Endothelial cell of umbilical vein (primary cell): ENCODE measurements around the gene TGFBR3. TPM values are rescaled to one million over a fixed set of nuclear protein-coding genes. Genes with fewer than 3 reads are reported as not detected.

ENCODE experiments used
- BruUV-seq: library from RNA; stranded (reverse); fragments of 400-500 nt; replicated peaks from 2 replicates; lab custom pipeline; 2021; lab: Mats Ljungman, UMichigan
- CTCF ChIA-PET: fragments of 300-600, 350-600 bp; sonication (Branson Sonifier 250); formaldehyde crosslinking; loops from one replicate; lab custom pipeline; 2021; ENCODE audit warnings: antibody characterized with exemption, inconsistent platforms; lab: Charles Lee
- POLR2A ChIA-PET: fragments of 300-600, 350-600 bp; sonication (Branson Sonifier 250); formaldehyde crosslinking; loops from one replicate; lab custom pipeline; 2021; ENCODE audit warnings: antibody characterized with exemption, inconsistent platforms; lab: Charles Lee
- DNase-seq: peaks from one replicate; pipeline ENCODE4 v3.0.0-alpha.2; 2011; ENCODE audit warnings: low read depth, low spot score
- FAIRE-seq: peaks from 2 replicates; lab custom pipeline; 2011; peaks lifted over from hg19 to GRCh38; lab: Jason Lieb, UNC
- H2AFZ ChIP-seq: 2 replicates; pipeline ENCODE4 v1.6.0; 2012; ENCODE audit warnings: low read depth, low read length, control low read depth, inconsistent platforms
- H3K27ac ChIP-seq: 2 replicates; pipeline ENCODE4 v1.5.1; 2011; ENCODE audit warnings: low read depth, mild to moderate bottlenecking, control low read depth, low read length, moderate library complexity; ENCODE audit not compliant: insufficient read depth
- H3K27me3 ChIP-seq, 2 experiments: 2 replicates each; pipeline versions ENCODE4 v1.6.0 to v1.6.1; 2011; ENCODE audit warnings: low read length in 2 of 2, mixed read lengths in 1 of 2; ENCODE audit not compliant: control insufficient read depth in 2 of 2, insufficient read depth in 2 of 2
- H3K36me3 ChIP-seq, 2 experiments: 2 replicates in 1 of 2; 3 replicates in 1 of 2; pipeline ENCODE4 v1.5.1; 2011; ENCODE audit warnings: low read length in 2 of 2, mild to moderate bottlenecking in 1 of 2, moderate library complexity in 1 of 2; ENCODE audit not compliant: control insufficient read depth in 2 of 2, insufficient read depth in 2 of 2; ENCODE audit errors: extremely low read depth in 1 of 2
- H3K4me1 ChIP-seq: 3 replicates; pipeline ENCODE4 v1.5.1; 2011; ENCODE audit warnings: mild to moderate bottlenecking, low read length; ENCODE audit not compliant: control insufficient read depth, insufficient read depth; ENCODE audit errors: extremely low read depth
- H3K4me2 ChIP-seq: 2 replicates; pipeline ENCODE4 v1.6.1; 2011; ENCODE audit warnings: low read length, control low read depth, mixed read lengths; ENCODE audit not compliant: insufficient read depth
- H3K4me3 ChIP-seq, 3 experiments: fragments of 200-600 bp in 1 of 3; sonication (generic), shearing (Covaris generic) in 1 of 3; replicated peaks in 1 of 3; 2 replicates each; pipeline ENCODE4 v1.5.1; 2011 to 2016; ENCODE audit warnings: control low read depth in 3 of 3, low read length in 3 of 3, mild to moderate bottlenecking in 2 of 3, inconsistent platforms in 1 of 3, low read depth in 1 of 3, moderate library complexity in 1 of 3; ENCODE audit not compliant: insufficient read depth in 1 of 3
- H3K79me2 ChIP-seq: 2 replicates; pipeline ENCODE4 v1.6.0; 2012; ENCODE audit warnings: low read length, inconsistent platforms; ENCODE audit not compliant: control insufficient read depth, insufficient read depth
- H3K9ac ChIP-seq: replicated peaks from 2 replicates; pipeline ENCODE3; 2011; ENCODE audit warnings: low read length, control low read depth; ENCODE audit not compliant: insufficient read depth; ENCODE audit errors: extremely low read depth
- H3K9me1 ChIP-seq: replicated peaks from 3 replicates; pipeline ENCODE4 v1.6.0; 2011; ENCODE audit warnings: mild to moderate bottlenecking, low read length; ENCODE audit not compliant: control insufficient read depth, insufficient read depth; ENCODE audit errors: extremely low read depth
- H3K9me3 ChIP-seq: replicated peaks from 2 replicates; pipeline ENCODE4 v1.5.1; 2012; ENCODE audit warnings: low read length, inconsistent platforms; ENCODE audit not compliant: control insufficient read depth, insufficient read depth
- H4K20me1 ChIP-seq: replicated peaks from 2 replicates; pipeline ENCODE3; 2011; ENCODE audit warnings: mild to moderate bottlenecking, low read length; ENCODE audit not compliant: control insufficient read depth, insufficient read depth; ENCODE audit errors: extremely low read depth
- CTCF ChIP-seq, 2 donors: IDR thresholded peaks; 1 replicate in 1 of 2; 2 replicates in 1 of 2; pipeline ENCODE4 v1.5.1; 2011; ENCODE audit warnings: low read length in 2 of 2, mild to moderate bottlenecking in 2 of 2, moderate library complexity in 2 of 2, control low read depth in 1 of 2, inconsistent platforms in 1 of 2, low read depth in 1 of 2; ENCODE audit not compliant: insufficient read depth in 1 of 2; ENCODE audit errors: extremely low read depth in 1 of 2
- EZH2 ChIP-seq: IDR thresholded peaks from 2 replicates; pipeline ENCODE4 v1.6.1; 2012; ENCODE audit warnings: borderline replicate concordance, low read depth, mild to moderate bottlenecking, moderate library complexity, low read length, inconsistent platforms; ENCODE audit not compliant: severe bottlenecking
- FOS ChIP-seq: IDR thresholded peaks from 2 replicates; pipeline ENCODE4 v1.6.1; 2011; ENCODE audit warnings: mild to moderate bottlenecking, low read length, moderate library complexity, borderline replicate concordance; ENCODE audit not compliant: insufficient read depth
- GATA2 ChIP-seq: IDR thresholded peaks from 2 replicates; pipeline ENCODE4 v1.7.0; 2011; ENCODE audit warnings: low read depth, mild to moderate bottlenecking, moderate library complexity, mixed read lengths, low read length; ENCODE audit not compliant: insufficient read length, insufficient read depth
- JUN ChIP-seq: IDR thresholded peaks from 2 replicates; pipeline ENCODE4 v1.6.1; 2011; ENCODE audit warnings: borderline replicate concordance, low read depth; ENCODE audit not compliant: insufficient read length, insufficient read depth
- MAX ChIP-seq: IDR thresholded peaks from 2 replicates; pipeline ENCODE4 v1.6.1; 2011; ENCODE audit not compliant: insufficient read depth, insufficient read length
- MYC ChIP-seq: IDR thresholded peaks from one replicate; pipeline ENCODE4 v1.6.1; 2011; ENCODE audit warnings: mild to moderate bottlenecking, low read depth, low read length
- POLR2A ChIP-seq: IDR thresholded peaks from 2 replicates; pipeline ENCODE4 v1.6.1; 2012; ENCODE audit warnings: low read depth, mild to moderate bottlenecking, control low read depth, low read length
- POLR2AphosphoS5 ChIP-seq: IDR thresholded peaks from 2 replicates; pipeline ENCODE4 v1.6.1; 2012; ENCODE audit warnings: low read depth, mild to moderate bottlenecking, control low read depth, low read length, moderate library complexity; ENCODE audit not compliant: insufficient read depth
- dilution Hi-C: fragments of 300-500 bp; cut with MboI; formaldehyde crosslinking; loops from one replicate; pipeline ENCODE4 v1.15.0; 2019; ENCODE audit warnings: low sequenced_read_pairs; ENCODE audit not compliant: extremely low pct_ligation_motif_present
- intact Hi-C: fragments of 100-400 bp; cut with micrococcal nuclease; formaldehyde crosslinking; loops from one replicate; pipeline ENCODE4 v1.10.0; 2022
- polyA plus RNA-seq, 4 experiments: library from polyadenylated mRNA; depleted of rRNA in 3 of 4; stranded (reverse) in 3 of 4; unstranded in 1 of 4; fragments of >200 nt; gene quantifications; 2 replicates each; pipeline versions ENCODE4 v1.2.1 to v1.2.3, GENCODE V29; 2011 to 2012; ENCODE audit warnings: missing spikeins in 1 of 4
- total RNA-seq: library from RNA; stranded (reverse); gene quantifications from 2 replicates; pipeline ENCODE4 v1.2.3, GENCODE V29; 2021

Gene TGFBR3
- total and polyA plus RNA-seq, 2 donors (not counting 3 experiments of a cell fraction or from before 2014, with no cell fraction given) = 8.0 to 13.4 TPM

- POLR2A ChIA-PET = interaction anchor here (0.7 kb wide), 1 partner anchor 211 kb away, joined by 3 read pairs; no protein-coding TSS in a partner anchor
- H3K9me3 ChIP-seq = no peaks in the 10 kb centered on the region
Measured at GRCh38 chr1:91777196-91777595, 108.8 kb downstream of the TGFBR3 start.

More at GRCh38 chr1:91777196-91777595, 108.8 kb downstream of the TGFBR3 start:
- TF ChIP-seq FOS (no peak), CTCF (IDR thresholded peaks at IDR 0.05; ENCODE audit: extremely low read depth in 1 of 2, insufficient read depth in 1 of 2, low read depth in 1 of 2, low read length in 2 of 2) (no peak), JUN (no peak), MAX (no peak), GATA2 (no peak), EZH2 (no peak), POLR2AphosphoS5 (no peak), MYC (no peak), POLR2A (no peak)
- DNase-seq (no peak), FAIRE-seq (no peak)
- dilution Hi-C loops = no loop called here
- Histone ChIP-seq H3K36me3 (no peaks in the 10 kb centered on the region), H4K20me1 (no peaks in the 10 kb centered on the region), H3K9ac (no peak overlapping the region), H3K4me3 (no peak overlapping the region), H3K27ac (no peak overlapping the region), H3K79me2 (no peaks in the 10 kb centered on the region), H3K4me1 (peaks cover 13% of the 10 kb centered on the region), H2AFZ (no peak overlapping the region), H3K27me3 (no peaks in the 10 kb centered on the region), H3K4me2 (no peak overlapping the region), H3K9me1 (no peaks in the 10 kb centered on the region)
- BruUV-seq = no TSS peak
- intact Hi-C loops = loop anchor here (5.0 kb wide), 1 partner anchor 65 kb away; no protein-coding TSS in a partner anchor
- CTCF ChIA-PET = interaction anchor here (0.9 to 1.2 kb wide), 3 partner anchors 15 to 32 kb away, joined by 3 read pairs; no protein-coding TSS in a partner anchor
